HCT116 (cell line): ENCODE data around the gene ZACN.

Experiments
- CBX3 ChIP-seq: IDR thresholded peaks from 2 replicates; pipeline ENCODE4 v1.6.1; 2012; ENCODE audit warnings: low read depth
- CTCF ChIP-seq, 3 experiments: fragments of 200-600 bp in 1 of 3; sonication (generic) in 1 of 3; IDR thresholded peaks in 2 of 3; conservative IDR thresholded peaks in 1 of 3; 2 replicates each; pipeline ENCODE4 v1.5.1; 2012 to 2017; ENCODE audit warnings: low read depth in 2 of 3, low read length in 2 of 3, antibody characterized with exemption in 1 of 3, borderline replicate concordance in 1 of 3, control low read depth in 1 of 3, mild to moderate bottlenecking in 1 of 3, mixed read lengths in 1 of 3, mixed run types in 1 of 3, moderate library complexity in 1 of 3; ENCODE audit not compliant: insufficient read depth in 1 of 3
- ELF1 ChIP-seq: IDR thresholded peaks from 2 replicates; pipeline ENCODE4 v1.6.1; 2012; ENCODE audit warnings: low read depth, borderline replicate concordance
- EZH2phosphoT487 ChIP-seq: fragments of 200-600 bp; IDR thresholded peaks from 2 replicates; pipeline ENCODE4 v1.6.1; 2018; ENCODE audit warnings: antibody characterized with exemption, borderline replicate concordance
- POLR2A ChIP-seq: IDR thresholded peaks from 2 replicates; pipeline ENCODE4 v1.7.0; 2011; ENCODE audit warnings: borderline replicate concordance; ENCODE audit not compliant: insufficient read depth, insufficient read length; ENCODE audit errors: extremely low read depth
- POLR2AphosphoS5 ChIP-seq: IDR thresholded peaks from 2 replicates; pipeline ENCODE4 v1.6.1; 2011; ENCODE audit warnings: mild to moderate bottlenecking, low read depth, low read length, moderate library complexity
- RAD21 ChIP-seq: IDR thresholded peaks from 2 replicates; pipeline ENCODE4 v1.6.1; 2012; ENCODE audit warnings: low read depth, mild to moderate bottlenecking
- TF ChIP-seq, protein P1 (sequence below): IDR thresholded peaks from 2 replicates; pipeline ENCODE4 v1.6.1; 2012

DNA sequence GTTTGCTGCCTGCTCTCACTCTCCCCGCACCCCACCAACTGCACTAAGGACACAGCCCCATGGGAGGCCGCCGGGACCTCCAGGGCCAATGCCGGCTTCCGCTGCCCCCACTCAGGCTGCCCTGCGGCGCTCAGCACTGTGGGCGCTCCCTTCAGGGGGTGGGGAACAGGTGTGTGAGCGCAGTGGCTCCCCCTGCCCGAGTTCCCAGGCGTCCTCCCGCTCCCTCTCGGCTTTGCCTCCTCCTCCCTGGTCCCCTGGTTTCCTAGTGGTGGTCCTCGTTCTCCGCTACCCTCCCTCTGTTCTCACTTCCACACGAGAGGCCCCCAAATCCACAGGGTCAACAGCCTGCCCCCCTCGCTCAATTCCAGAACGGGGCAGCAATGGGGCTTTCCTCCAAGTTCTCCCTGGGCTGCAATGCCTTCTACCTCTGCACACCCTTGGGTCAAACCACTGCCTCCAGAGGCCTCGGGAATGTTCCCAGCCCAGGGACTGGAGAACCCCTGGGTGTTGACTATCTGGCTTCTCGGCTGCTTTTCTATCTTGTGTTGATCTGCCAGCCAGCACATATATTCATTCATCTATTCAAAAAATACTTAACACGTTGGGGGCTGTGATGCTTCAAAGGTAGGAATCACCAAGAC is 52.2 kb downstream of the ZACN start:
- TF ChIP-seq POLR2A = no peak
- TF ChIP-seq CTCF (IDR thresholded peaks at IDR 0.05 in 2 of 3, conservative IDR thresholded peaks at IDR 0.05 in 1 of 3; ENCODE audit: borderline replicate concordance in 1 of 3, insufficient read depth in 1 of 3, low read depth in 2 of 3, low read length in 2 of 3) = no peak
- no peak for TF ChIP-seq POLR2AphosphoS5
- TF ChIP-seq ELF1 = no peak
- no peak for TF ChIP-seq CBX3
- TF ChIP-seq, protein P1, sequence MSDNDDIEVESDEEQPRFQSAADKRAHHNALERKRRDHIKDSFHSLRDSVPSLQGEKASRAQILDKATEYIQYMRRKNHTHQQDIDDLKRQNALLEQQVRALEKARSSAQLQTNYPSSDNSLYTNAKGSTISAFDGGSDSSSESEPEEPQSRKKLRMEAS = no peak
- TF ChIP-seq EZH2phosphoT487 = no peak
- no peak for TF ChIP-seq RAD21
